ENCODE results near the gene FIZ1.

- no peak for TF ChIP-seq CTCF (IDR thresholded peaks at IDR 0.05)
- no peak for TF ChIP-seq POLR2A (IDR thresholded peaks at IDR 0.05)
Observed at GRCh38 chr19:55643003-55643886, 43.9 kb upstream of the FIZ1 start, which contains the start of gene ZNF581.
